LoVo (cell line): ENCODE data around the gene TAF5.
"Not testable (repeated sequence)": the region's sequence is repeated elsewhere in the genome, so short reads cannot be mapped to it uniquely, and the experiment has no call there.

Experiments used
- DNase-seq: peaks from one replicate; pipeline ENCODE4 v3.0.0-alpha.2; 2016; ENCODE audit warnings: low spot score

TAF5 gene

DNA sequence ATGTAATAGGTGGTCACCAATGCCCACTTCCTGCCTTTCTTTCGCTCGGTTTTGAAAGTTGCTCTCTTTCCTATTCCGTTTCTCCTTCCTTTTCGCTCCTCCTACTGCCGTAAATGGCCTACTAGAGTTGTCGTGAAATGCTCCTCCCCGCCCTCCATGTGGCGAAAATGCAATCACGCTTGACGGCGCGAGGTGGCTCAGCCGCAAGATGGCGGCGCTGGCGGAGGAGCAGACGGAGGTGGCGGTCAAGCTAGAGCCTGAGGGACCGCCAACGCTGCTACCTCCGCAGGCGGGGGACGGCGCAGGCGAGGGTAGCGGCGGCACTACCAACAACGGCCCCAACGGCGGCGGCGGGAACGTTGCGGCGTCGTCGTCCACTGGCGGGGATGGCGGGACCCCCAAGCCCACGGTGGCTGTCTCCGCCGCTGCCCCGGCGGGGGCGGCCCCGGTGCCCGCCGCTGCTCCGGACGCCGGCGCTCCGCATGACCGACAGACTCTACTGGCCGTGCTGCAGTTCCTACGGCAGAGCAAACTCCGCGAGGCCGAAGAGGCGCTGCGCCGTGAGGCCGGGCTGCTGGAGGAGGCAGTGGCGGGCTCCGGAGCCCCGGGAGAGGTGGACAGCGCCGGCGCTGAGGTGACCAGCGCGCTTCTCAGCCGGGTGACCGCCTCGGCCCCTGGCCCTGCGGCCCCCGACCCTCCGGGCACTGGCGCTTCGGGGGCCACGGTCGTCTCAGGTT, at the start of gene TAF5:
Gene TAF5, plus strand, starts transcription at position 195 of the 737 bp plus-strand sequence. Its CDS starts 14 bp downstream, at position 209.
- peak; percentile 95 for DNase-seq

DNA sequence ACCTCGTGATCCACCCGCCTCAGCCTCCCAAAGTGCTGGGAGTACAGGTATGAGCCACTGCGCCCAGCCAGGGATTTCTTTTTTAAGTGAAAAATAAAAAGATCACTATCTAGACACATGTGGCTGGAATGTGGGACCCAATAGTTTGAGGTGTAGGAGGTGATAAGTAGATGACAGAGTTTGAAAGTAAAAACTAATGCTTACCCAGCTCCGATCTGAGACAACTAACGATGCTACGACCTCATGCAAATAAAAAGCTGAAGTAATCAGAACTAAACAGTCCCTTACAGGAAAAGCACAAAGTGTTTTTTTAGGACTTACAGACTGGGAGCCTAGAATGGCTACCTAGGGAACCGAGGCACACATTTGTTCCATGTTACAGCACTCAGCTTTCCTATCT, 39.9 kb upstream of the TAF5 start:
- DNase-seq = no peak

DNA sequence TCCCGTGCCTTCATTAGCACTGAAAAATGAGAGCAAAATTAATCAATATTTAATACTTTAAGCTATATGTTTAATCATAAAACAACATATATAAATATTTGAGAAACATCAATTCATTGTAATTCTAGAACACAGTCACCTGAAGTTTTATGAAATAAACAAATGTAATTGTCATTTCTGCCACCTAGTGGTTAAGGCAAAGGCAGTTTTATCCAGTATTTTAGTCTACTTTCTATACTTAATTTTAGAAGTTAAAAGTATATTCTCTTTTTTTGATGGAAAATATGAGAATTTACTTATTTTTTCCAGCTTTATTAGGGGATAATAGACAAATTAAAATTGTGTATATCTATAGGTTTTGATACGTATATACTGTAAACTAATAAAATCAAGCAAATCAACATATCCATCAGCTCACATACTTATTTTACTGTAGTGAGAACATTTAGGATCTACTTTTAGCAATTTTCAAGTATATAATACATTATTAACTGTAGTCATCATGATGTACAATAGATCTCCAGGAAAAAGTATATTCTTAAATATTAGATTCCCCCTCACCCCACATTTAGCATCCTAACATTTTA, 33.7 kb upstream of the TAF5 start:
- peak; percentile 41 for DNase-seq

DNA sequence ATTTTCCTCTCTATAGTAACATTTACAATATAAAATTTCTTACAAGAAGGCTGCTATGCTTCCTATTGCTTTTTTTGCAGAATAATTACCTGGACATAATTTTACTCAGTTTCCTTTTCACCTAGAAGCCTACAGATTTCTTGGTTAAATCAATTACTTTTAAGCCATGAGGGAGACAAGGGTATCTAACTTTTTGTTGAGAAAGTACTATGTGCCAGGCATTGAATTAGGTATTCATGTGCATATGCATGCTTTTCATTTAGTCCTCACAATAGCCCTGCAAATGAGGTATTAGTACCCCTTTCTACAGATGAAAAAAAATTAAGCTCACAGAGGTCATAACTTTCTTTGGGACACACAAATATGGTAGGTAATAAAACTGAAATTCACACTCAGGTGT, 33.2 kb upstream of the TAF5 start:
- DNase-seq = no peak

DNA sequence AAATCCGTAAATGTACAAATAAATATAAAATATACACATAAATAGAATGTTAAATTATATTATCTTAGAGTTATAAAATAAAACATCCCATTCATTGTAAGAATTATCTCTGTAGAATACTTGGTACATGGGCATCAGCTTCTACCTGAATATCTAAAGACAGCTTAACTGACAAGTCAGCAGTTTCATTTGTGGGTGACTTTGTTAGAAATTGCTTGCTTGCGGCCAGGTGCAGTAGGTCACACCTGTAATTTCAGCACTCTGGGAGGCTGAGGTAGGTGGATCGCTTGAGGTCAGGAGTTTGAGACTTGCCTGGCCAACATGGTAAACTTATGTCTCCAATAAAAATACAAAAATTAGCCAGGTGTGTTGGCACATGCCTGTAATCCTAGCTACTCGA, 31.4 kb upstream of the TAF5 start:
- no peak for DNase-seq

DNA sequence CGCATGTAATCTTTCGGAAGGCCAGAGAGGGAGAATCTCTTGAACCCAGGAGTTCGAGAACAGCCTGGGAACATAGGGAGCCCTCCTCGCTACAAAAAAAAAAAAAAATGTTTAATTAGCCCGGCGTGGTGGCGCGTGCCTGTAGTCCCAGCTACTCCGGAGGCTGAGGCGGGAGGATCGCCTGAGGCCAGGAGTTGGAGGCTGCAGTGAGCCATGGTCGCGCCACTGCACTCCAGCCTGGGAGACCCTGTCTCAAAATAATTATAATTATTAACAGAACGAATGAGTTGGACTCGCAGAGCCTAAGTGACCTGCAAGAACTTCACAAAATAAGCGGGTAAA, 17.6 kb upstream of the TAF5 start:
- DNase-seq = no peak

DNA sequence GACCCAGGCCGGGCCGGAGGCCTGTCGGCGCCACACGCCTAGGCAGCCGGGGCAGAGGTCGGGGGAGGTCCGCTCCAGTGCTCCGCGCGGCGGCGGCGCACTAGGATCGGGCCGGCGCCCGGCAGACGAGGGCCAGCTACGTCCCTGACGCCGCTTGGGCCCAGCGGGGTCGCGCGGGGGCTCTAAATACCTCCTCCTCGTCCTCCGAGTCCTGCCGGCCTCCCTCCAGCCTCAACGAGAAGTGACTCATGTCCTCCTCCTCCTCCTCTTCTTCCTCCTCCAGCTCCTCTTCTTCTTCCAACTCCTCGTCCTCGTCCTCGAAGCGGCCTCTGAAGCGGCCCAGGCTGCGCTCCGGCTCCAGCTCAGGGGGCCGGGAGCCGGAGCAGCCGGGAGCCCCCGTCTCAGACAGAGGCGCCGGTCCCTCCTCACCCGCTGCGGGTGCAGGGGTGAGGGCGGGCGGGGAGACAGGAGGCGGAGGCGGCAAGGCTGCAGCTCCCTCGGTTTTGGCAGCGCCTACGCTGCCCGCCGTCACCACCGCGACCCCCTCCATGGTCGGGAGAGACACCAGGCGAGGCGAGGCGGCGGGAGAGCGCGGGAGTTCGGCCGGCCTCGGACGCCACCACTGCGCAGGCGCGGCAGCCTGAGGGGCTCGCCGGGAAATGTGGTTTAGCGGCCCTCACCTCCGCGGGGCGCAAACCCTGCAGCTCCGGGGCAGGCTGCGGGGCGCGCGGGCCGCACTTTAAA, 17.1 kb upstream of the TAF5 start, which contains the start of gene PCGF6:
Gene PCGF6, minus strand, starts transcription at position 624 of the 744 bp plus-strand sequence. Its CDS starts 74 bp downstream, at position 550.
- DNase-seq = peak; percentile 87

DNA sequence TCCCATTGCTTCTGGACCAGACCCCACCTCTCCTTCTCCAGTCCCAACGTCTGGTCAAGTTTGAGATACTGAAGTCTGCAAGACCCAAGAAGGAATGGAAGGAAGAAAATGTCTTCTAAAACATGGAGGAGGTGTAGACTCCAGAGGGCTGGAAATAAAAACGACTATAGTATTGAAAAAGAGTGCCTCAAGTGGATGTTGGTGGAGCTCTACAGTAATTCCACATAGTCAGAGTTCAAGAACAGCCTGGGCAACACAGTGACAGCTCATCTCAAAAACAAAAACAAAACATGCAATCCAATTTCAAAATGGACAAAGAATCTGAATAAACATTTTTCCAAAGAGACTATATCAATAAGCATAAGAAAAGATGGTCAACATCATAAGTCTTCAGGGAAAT, 14.5 kb upstream of the TAF5 start:
- no peak for DNase-seq

DNA sequence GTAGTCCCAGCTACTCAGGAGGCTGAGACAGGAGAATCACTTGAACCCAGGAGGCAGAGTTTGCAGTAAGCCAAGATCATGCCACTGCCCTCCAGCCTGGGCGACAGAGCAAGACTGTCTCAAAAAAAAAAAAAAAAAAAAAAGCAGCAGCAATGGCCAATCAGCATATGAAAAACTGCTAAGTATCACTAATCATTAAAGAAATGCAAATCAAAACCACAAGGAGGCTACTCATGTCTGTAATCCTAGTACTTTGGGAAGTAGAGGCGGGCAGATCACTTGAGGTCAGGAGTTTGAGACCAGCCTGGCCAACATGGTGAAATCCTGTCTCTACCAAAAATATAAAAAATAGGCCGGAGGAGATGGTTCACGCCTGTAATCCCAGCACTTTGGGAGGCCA, 13.2 kb upstream of the TAF5 start:
- not testable (repeated sequence) for DNase-seq

DNA sequence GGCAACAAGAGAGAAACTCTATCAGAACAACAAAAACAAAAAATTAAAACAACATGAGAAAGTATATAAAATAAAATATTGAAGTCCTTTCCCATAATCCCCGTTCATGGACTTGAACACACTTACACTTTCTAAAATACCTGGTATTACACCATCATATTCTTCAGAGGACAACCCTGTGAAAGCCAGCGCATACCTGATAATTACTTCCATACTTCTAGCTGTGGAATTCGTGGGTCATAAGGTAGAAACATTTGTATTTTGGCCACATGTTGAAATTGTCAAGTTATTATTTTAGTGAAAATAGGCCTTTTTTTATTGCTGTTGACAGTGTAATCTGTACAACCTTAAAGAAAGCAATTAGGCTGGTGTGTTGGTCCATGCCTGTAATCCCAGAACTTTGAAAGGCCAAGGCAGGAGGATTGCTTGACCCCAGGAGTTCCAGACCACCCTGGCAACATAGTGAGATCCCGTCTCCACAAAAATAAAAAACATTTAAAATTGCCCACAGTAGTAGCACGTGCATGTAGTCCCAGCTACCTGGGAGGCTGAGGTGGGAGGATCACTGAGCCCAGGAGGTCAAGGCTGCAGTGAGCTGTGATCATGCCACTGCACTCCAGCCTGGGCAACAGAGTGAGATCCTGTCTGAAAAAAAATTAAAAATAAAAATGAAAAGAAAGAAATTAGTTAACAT, 11.7 kb upstream of the TAF5 start:
- no peak for DNase-seq

DNA sequence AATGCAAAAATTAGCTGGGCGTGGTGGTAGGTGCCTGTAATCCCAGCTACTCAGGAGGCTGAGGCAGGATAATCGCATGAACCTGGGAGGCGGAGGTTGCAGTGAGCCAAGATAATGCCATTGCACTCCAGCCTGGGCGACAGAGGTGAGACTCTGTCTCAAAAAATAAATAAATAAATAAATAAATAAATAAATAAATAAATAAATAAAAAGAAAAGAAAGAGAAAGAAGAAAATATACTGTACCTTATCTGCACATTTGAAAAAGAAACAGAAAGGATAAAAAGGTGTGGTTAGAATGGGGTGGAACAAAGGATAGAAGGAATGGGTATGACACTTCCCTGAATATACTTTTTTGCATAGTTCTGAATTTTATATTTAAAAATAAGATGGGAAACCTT, 8.3 kb upstream of the TAF5 start:
- DNase-seq = not testable (repeated sequence)

DNA sequence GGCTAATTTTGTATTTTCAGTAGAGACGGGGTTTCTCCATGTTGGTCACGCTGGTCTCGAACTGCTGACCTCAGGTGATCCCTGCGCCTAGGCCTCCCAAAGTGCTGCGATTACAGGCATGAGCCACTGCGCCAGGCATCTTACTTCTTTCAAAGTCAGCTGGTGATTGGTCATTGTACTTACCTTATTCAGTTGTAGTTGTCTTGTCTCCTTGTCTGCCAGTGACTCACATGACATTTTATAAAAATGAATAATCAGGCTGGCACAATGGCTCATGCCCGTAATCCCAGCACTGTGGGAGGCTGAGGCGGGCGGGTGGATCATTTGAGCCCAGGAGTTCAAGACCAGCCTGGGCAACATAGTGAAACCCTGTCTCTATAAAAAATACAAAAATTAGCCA, 7.0 kb upstream of the TAF5 start:
- DNase-seq = not testable (repeated sequence)

DNA sequence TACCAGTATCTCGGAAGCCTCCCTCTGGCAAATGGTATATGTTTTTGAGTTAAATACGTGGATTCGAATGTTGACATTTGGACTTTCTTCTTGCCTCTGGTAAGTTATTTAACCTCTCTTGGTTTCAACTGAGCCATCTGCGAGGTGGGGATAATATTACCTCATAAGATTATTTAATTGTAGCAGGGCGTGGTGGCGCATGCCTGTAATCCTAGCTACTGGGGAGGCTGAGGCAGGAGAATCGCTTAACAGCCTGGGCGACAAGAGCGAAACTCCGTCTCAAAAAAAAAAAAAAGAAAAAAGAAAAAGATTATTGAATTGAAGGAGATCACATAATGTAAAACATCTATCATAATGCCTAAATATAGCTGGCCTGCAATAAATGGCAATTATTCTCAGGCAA, 396 bp upstream of the TAF5 start:
- DNase-seq = no peak

DNA sequence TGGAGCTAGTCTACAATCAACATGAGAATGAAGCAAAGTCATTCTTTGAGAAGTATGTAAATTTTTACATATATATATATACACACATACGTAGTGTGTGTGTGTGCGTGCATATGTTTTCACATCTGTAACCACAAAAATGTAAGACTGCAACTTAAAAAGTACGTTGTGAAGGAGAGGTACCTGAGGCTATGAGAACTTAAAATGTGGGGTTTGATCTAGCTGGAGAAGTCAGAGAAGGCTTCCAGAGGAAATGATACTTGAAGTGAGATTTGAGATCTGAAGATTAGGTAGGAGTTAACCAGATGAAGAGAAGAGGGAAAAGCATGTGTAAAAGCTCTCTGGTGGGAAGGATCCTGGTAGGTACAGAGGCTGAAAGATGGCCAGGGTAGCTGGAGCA, 5.8 kb downstream of the TAF5 start:
- DNase-seq = no peak

DNA sequence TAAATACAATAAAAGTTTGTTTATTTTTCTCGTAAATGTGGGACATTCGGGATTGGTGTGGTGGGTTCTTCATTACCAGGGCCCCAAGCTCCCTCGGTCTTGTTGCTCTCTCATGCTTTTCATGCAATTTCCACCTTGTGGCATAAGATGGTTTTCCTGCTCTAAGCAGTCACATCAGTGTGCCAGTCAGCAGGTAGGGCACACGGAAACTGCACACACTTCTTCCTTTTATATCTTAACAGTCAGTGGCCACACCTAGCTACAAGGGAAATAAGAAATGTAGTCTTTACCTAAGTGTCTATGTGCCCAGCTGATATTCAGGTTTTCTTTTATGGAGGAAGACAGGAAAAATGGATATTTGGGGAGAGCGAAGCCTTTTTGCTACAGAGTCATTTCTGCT, 6.5 kb downstream of the TAF5 start:
- DNase-seq = no peak

DNA sequence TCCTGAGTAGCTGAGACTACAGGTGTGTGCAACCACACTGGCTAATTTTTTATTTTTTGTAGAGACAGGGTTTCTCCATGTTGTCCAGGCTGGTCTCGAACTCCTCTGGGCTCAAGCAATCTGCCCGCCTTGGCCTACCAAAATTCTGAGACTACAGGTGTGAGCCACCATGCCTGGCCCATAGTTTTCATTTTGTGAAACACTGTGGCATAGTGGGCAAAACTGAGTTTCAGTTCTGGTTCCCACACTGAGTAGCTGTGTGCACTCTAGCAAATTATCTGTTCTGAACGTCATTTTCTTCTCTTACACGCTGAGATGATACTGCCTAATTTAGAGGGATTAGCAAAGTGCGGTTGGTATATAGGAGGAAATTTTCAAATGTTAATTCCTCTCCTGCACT, 15.0 kb downstream of the TAF5 start:
- no peak for DNase-seq

DNA sequence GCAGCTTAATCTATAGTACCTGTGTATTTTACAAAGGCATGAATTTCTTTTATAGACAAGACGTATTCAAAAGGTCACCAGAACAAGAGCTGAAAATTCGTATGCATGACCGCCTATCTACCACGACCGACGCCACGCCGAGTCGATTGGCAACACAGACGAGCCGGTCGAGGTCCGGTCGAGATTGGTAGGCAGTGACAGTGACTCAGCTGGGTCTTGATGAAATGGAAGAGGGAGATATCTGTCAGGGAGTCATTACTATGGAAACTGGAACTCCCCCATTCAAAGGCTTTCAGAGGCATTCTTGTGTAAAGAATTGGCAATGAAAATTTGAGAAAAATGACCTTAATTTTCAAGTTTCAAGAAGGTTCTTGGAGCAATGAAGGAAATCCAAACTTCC, 26.4 kb downstream of the TAF5 start:
- no peak for DNase-seq

DNA sequence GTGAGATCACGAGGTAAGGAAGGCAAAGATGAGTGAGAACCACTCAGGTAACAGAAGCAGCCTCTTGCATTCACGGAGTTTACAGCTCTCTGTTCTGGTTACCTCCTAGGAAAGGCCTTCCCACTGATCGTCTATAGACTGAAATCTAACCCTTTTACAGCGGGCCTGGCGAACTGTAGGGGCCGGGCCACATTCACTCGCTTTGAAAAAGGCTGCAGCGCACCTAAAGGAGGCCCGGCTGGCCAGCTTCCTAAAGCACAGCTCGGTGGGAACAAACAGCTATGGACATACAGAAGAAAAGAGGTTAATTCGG, 27.9 kb downstream of the TAF5 start:
- DNase-seq = no peak

DNA sequence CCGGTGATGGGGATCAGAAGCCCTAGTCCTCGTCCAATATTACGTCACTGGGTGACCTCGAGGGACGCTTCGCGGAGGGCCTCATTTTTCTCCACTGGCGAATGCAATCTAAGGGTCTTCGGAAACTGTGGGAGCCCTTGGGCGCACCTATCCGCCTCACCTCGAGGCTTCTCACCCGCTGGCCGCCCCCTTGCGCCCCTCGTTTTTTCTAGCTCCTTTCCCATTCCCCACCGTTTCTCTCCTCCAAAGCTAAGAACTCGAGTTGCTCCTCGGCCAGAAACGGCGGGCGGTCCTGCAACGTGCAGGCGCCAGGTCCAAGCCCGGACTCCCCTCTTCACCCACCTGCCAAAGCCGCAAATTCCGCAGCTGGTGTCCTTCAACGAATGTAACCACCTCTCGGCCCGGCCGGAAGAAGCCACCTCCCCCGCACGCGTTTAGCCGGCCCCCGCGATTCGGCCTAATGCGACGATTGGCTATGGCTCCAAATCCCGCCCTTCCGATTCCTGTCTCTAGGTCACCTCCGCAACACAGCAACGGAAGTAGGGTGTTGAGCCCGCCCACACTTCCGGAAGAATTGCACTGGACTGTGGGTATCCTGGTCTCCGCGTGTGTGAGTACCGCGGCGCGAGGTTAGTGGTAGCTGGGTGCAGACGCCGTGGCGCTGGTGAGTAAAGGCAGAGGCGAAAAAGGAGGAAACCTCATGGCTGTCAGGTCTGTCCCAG, 28.5 kb downstream of the TAF5 start, which contains the start of the genes ATP5MK and PDCD11:
Gene ATP5MK, minus strand, starts transcription at position 409 of the 722 bp plus-strand sequence. CDS start 4,018 bp downstream, outside the sequence.
Gene PDCD11, plus strand, starts transcription at position 560 of the 722 bp plus-strand sequence. CDS start 1,801 bp downstream, outside the sequence.
- peak; percentile 98 for DNase-seq

DNA sequence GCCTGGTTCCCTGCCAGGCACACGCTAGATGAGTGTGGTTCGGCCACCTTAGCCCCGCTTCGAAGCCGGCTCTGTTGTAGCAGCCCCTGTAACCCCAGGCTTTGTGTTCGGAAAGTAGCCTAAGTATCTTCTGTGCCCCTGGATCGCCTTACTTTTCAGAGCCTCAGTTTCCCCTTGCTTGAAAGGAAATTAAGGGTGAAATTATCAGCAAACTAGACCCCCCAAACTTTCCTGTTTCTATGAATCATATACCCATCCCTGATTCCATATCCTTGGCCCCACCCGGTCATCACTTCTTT, 29.0 kb downstream of the TAF5 start:
- no peak for DNase-seq

DNA sequence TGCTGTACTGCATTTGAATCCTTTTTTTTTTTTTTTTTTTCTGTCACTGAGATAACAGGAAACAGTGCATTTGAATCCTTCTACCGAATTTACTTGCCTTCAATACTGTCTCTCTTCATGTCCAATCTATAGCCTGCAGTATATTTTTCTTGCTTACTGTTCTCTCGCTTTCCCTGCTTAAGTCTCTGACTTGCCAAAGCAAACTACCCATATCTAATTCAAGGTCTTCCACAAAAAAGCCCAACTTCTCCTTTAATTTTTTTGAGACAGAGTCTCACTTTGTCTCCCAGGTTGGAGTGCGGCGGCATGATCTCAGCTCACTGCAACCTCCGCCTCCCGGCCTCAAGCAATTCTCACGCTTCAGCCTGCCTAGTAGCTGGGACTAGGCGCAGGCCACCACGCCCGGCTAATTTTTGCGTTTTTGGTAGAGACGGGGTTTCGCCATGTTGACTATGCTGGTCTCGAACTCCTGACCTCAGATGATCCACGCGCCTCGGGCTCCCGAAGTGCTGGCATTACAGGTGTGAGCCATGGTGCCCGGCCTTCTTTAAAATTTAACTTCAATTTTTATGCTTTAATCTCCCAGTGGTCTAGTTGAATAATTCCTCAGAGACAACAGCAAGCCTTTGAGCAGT, 29.5 kb downstream of the TAF5 start:
- DNase-seq = no peak

DNA sequence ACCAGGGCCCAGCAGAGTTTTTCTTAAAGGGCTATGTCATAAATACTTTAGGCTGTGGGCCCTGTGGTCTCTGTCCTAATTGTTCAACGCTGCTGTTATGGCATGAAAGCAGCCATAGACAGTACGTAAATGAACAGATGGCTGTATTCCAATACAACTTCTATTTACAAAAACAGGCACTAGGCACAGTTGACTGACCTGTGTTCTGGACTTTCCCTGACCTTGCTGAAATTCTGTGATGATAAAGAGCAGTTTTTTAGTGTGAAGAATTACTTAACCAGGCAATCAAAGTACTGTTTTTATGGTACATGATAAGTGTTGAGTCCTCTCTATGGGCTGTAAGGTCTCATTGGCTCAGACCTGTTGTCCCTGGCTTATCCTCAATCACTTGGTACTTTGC, 45.8 kb downstream of the TAF5 start:
- no peak for DNase-seq
